Measurements from ENCODE around the gene SLC27A2. TPM values are rescaled to one million over a fixed set of nuclear protein-coding genes. Genes with fewer than 3 reads are reported as not detected.

Gene SLC27A2
- total RNA-seq, 1 experiment from 2014 or later: 8.1 TPM

DNA sequence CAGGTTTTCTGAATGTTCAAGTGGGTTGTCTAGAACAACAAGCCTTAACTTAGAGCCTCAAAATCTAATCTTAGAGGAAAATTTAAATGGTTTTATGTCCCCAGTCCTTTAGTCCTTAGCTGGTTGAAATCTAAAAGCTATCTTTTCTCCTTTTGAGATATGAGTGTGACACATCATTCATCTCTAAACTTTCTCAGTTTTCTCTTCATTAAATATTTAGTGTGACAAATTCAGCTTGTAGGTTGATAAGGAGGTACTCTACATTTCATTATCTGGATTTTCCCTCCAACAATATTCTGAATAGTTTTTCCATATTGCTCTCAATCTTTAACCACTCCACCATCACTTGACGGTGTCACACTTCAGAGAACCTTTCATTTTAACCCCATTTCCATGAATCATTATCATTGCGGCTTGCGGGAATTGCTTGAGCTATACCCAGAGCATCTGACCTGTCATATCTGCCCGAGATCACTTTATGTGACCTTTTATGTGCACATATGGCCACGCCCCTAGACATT lies 46.9 kb upstream of the SLC27A2 start:
- Histone ChIP-seq H2AFZ (ENCODE audit: low read length) (no peak overlapping the region), H3K4me2 (ENCODE audit: low read length) (peak overlapping the region; percentile 67), H3K9me2 (replicated peaks; ENCODE audit: low read length) (no peaks in the 10 kb centered on the region), H3K36me3 (ENCODE audit: low read depth, low read length) (no peaks in the 10 kb centered on the region), H3K9ac (ENCODE audit: low read length) (peak overlapping the region; percentile 50), H3K4me1 (ENCODE audit: insufficient read depth, low read length) (peaks cover 31% of the 10 kb centered on the region), H3K4me3 (ENCODE audit: low read length) (peak overlapping the region; percentile 19; the same call in 1 of the 2 replicates), H3K9me3 (ENCODE audit: low read length) (no peaks in the 10 kb centered on the region), H3K27me3 (ENCODE audit: low read length) (no peaks in the 10 kb centered on the region), H4K20me1 (ENCODE audit: low read length) (no peaks in the 10 kb centered on the region), H3F3A (ENCODE audit: low read length, unreplicated experiment) (peaks cover 6% of the 10 kb centered on the region), H3K27ac (ENCODE audit: low read length) (peak overlapping the region; percentile 91), H3K79me2 (ENCODE audit: low read length) (no peaks in the 10 kb centered on the region)
- ATAC-seq (no peak), DNase-seq (no peak)
- no TSS peak for BruUV-seq (replicated peaks)
- intact Hi-C loops (cut with micrococcal nuclease): loop anchor here (5.0 kb wide), 1 partner anchor 83 kb away; no protein-coding TSS in a partner anchor
- TF ChIP-seq EZH2 (IDR thresholded peaks at IDR 0.05; ENCODE audit: low read length, unreplicated experiment) (no peak), EZH2phosphoT487 (IDR thresholded peaks at IDR 0.05; ENCODE audit: borderline replicate concordance, low read length) (no peak)
- TF ChIP-seq, protein P1, sequence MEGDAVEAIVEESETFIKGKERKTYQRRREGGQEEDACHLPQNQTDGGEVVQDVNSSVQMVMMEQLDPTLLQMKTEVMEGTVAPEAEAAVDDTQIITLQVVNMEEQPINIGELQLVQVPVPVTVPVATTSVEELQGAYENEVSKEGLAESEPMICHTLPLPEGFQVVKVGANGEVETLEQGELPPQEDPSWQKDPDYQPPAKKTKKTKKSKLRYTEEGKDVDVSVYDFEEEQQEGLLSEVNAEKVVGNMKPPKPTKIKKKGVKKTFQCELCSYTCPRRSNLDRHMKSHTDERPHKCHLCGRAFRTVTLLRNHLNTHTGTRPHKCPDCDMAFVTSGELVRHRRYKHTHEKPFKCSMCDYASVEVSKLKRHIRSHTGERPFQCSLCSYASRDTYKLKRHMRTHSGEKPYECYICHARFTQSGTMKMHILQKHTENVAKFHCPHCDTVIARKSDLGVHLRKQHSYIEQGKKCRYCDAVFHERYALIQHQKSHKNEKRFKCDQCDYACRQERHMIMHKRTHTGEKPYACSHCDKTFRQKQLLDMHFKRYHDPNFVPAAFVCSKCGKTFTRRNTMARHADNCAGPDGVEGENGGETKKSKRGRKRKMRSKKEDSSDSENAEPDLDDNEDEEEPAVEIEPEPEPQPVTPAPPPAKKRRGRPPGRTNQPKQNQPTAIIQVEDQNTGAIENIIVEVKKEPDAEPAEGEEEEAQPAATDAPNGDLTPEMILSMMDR (conservative IDR thresholded peaks at IDR 0.05; ENCODE audit: low read depth, low read length): no peak
- CTCF ChIA-PET: interaction anchor here (1.0 kb wide), 1 partner anchor 181 kb away, joined by 4 read pairs; no protein-coding TSS in a partner anchor
- POLR2A ChIA-PET (ENCODE audit: unreplicated experiment): interaction anchor here (0.7 kb wide), 1 partner anchor 1254 kb away, joined by 4 read pairs; no protein-coding TSS in a partner anchor

DNA sequence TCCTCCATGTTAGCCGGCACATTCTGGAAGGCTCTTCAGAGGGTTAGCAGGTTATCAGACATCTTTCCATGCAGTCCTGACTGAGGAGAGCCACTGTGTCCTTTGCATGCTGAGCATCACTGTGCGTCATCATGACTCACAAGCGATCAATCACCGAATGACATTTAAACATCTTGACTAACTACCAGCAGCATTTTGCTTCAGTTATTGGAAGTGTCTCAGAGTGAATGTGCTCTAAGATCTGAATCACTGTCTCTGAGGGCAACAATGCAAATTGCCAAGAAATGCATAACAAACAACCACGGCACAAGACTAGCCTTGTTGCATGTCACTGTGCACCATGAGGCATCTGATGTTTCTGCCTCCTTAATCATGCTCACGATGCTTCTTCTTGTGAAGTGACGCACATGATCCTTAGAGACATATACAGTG lies 44.6 kb upstream of the SLC27A2 start:
- H3K4me1 ChIP-seq (ENCODE audit: insufficient read depth, low read length): peaks cover 31% of the 10 kb centered on the region
- peak; percentile 87 for ATAC-seq
- no peaks in the 10 kb centered on the region for H3K79me2 ChIP-seq (ENCODE audit: low read length)
- intact Hi-C loops (cut with micrococcal nuclease): loop anchor here (5.0 kb wide), 1 partner anchor 85 kb away; no protein-coding TSS in a partner anchor
- CTCF ChIA-PET: no interaction called here
- H3K9me3 ChIP-seq (ENCODE audit: low read length): no peaks in the 10 kb centered on the region
- H3K36me3 ChIP-seq (ENCODE audit: low read depth, low read length): no peaks in the 10 kb centered on the region
- H3K27me3 ChIP-seq (ENCODE audit: low read length): no peaks in the 10 kb centered on the region
- POLR2A ChIA-PET (ENCODE audit: unreplicated experiment): no interaction called here
- BruUV-seq (replicated peaks): no TSS peak
- H3K27ac ChIP-seq (ENCODE audit: low read length): peak overlapping the region; percentile 91
- H3K4me2 ChIP-seq (ENCODE audit: low read length): peak overlapping the region; percentile 26; the same call in 1 of the 2 replicates
- H3K9ac ChIP-seq (ENCODE audit: low read length): peak overlapping the region; percentile 32; the same call in 1 of the 2 replicates
- no peaks in the 10 kb centered on the region for H4K20me1 ChIP-seq (ENCODE audit: low read length)
- no peak overlapping the region for H3K4me3 ChIP-seq (ENCODE audit: low read length)
- H2AFZ ChIP-seq (ENCODE audit: low read length): peak overlapping the region; percentile 22; the same call in 1 of the 2 replicates
- DNase-seq: peak; percentile 96
- H3F3A ChIP-seq (ENCODE audit: low read length, unreplicated experiment): peaks cover 6% of the 10 kb centered on the region
- no peaks in the 10 kb centered on the region for H3K9me2 ChIP-seq (replicated peaks; ENCODE audit: low read length)
- TF ChIP-seq EZH2 (IDR thresholded peaks at IDR 0.05; ENCODE audit: low read length, unreplicated experiment) (no peak), EZH2phosphoT487 (IDR thresholded peaks at IDR 0.05; ENCODE audit: borderline replicate concordance, low read length) (no peak)
- TF ChIP-seq, protein P1 (conservative IDR thresholded peaks at IDR 0.05; ENCODE audit: low read depth, low read length): no peak

DNA sequence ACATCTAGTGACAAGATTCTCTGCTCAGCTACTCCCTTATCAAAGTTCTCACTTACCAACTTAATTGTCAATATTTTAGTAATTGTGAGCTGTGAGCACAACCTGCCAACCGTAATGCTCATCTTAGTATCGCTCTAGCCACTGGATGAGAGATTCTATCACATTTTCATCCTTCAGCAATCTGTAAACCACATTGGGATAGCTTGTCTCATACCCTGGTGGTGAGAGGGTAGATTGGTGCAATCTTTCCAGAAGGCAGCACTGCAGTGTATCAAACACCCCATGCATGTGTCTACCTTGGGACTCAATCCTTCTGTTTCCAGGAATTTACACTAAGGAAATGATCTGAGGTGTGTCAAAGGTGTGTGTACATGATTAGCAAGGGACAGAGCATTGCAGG lies 44.1 kb upstream of the SLC27A2 start:
- no peak for ATAC-seq
- Histone ChIP-seq H3K4me2 (ENCODE audit: low read length) (peak overlapping the region; percentile 26; the same call in 1 of the 2 replicates), H4K20me1 (ENCODE audit: low read length) (no peaks in the 10 kb centered on the region), H2AFZ (ENCODE audit: low read length) (peak overlapping the region; percentile 22; the same call in 1 of the 2 replicates), H3K9me3 (ENCODE audit: low read length) (no peaks in the 10 kb centered on the region), H3K4me1 (ENCODE audit: insufficient read depth, low read length) (peaks cover 31% of the 10 kb centered on the region), H3F3A (ENCODE audit: low read length, unreplicated experiment) (peaks cover 6% of the 10 kb centered on the region), H3K4me3 (ENCODE audit: low read length) (no peak overlapping the region), H3K9ac (ENCODE audit: low read length) (peak overlapping the region; percentile 32; the same call in 1 of the 2 replicates), H3K27me3 (ENCODE audit: low read length) (no peaks in the 10 kb centered on the region), H3K36me3 (ENCODE audit: low read depth, low read length) (no peaks in the 10 kb centered on the region), H3K27ac (ENCODE audit: low read length) (peak overlapping the region; percentile 91), H3K9me2 (replicated peaks; ENCODE audit: low read length) (no peaks in the 10 kb centered on the region), H3K79me2 (ENCODE audit: low read length) (no peaks in the 10 kb centered on the region)
- POLR2A ChIA-PET (ENCODE audit: unreplicated experiment): no interaction called here
- BruUV-seq (replicated peaks): no TSS peak
- intact Hi-C loops (cut with micrococcal nuclease): loop anchor here (5.0 kb wide), 1 partner anchor 86 kb away; no protein-coding TSS in a partner anchor
- TF ChIP-seq EZH2phosphoT487 (IDR thresholded peaks at IDR 0.05; ENCODE audit: borderline replicate concordance, low read length) (no peak), EZH2 (IDR thresholded peaks at IDR 0.05; ENCODE audit: low read length, unreplicated experiment) (no peak)
- TF ChIP-seq, protein P1 (conservative IDR thresholded peaks at IDR 0.05; ENCODE audit: low read depth, low read length): no peak
- DNase-seq: no peak
- CTCF ChIA-PET: no interaction called here

Measured in PC-3 (cell line).